Activated CD8-positive, alpha-beta memory T cell treated with anti-CD3 and anti-CD28 coated beads, Interleukin-2, amount 50 U/mL, for 24 hours (primary cell): ENCODE measurements around the gene ITGA1.
"Not testable (repeated sequence)": the region's sequence is repeated elsewhere in the genome, so short reads cannot be mapped to it uniquely, and the experiment has no call there.

Experiments
- DNase-seq: peaks from one replicate; pipeline ENCODE4 v3.0.0-alpha.2; 2020; ENCODE audit errors: extremely low read depth

Gene ITGA1

DNA sequence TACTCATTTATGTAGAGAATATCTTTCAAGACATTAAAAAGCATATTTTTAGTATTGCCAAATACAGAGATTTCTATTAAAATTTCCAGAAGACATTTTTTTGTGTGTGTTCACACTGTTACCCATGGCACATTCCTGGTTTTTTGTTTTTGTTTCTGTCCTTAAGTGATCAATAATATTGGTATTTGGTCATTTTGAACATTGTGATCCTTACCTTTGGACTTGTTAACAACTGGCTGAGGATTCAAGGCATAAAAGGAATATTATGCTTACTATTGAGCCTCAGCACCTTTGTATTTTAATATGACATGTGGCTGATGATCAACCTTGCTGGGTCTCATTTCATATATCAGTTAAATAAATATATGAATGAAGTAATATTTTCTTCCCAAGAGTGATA is 41.9 kb downstream of the ITGA1 start:
- DNase-seq: no peak

DNA sequence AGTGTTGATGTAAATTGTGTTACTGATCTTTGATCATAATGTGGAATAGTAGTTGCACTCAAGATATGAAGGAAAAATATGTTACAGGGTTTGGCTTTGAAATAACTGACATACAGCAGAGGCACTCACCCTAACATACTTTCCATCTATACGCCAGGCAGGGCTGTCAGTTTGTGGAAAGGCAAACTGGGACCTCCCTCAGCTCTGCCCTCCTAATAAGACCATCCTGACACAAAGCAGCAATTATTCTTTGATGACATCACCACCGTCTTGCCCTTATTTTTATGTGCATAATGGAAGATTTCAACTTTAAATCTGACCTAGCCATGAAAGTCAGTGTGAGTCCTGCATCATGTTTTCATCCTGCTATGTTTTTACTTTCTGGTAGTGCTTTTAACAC is 42.9 kb downstream of the ITGA1 start:
- DNase-seq: no peak

- no peak for DNase-seq
These were observed 44.2 kb downstream of the ITGA1 start for GRCh38 chr5:52831786-52832511.

GRCh38 chr5:52834320-52834719 is 46.6 kb downstream of the ITGA1 start:
- no peak for DNase-seq

DNA sequence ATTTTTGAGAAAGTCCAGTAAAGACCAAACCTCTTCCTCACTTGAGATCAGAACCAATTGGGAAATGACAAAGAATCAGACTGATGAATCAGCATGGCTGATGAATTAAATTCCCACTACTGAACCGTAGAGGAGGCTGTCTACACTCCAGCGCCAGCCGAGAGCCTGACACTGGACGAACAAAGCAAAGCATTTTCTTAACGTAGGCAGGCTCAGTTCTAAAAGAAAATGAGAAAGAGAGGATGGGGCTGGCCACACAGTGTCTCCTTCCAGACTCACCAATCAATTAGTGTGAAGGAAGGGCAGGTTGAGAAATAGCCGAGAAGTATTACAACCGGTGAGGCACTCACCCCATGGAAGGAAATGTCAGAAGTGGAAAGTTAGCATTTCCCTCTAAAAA is 49.4 kb downstream of the ITGA1 start:
- no peak for DNase-seq

DNA sequence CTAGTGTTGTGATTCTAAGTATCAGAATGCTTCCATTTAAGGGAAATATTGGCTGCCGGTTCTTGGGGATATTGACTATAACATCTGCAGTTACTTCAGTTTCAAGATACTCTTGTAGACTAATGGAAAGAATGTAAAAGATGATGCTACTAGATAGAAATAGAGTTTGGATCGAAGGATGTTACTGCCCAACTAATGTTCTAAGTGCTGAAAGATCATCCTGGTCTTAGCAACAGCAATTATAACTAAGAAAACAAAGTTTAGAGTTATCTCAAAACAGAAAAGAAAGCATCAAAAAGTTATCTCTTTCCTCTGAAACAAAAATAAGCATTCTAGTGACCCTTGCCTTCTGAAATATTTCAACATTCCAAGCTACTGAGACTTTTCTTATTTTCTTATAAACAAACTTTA is 49.9 kb downstream of the ITGA1 start:
- DNase-seq: no peak

DNA sequence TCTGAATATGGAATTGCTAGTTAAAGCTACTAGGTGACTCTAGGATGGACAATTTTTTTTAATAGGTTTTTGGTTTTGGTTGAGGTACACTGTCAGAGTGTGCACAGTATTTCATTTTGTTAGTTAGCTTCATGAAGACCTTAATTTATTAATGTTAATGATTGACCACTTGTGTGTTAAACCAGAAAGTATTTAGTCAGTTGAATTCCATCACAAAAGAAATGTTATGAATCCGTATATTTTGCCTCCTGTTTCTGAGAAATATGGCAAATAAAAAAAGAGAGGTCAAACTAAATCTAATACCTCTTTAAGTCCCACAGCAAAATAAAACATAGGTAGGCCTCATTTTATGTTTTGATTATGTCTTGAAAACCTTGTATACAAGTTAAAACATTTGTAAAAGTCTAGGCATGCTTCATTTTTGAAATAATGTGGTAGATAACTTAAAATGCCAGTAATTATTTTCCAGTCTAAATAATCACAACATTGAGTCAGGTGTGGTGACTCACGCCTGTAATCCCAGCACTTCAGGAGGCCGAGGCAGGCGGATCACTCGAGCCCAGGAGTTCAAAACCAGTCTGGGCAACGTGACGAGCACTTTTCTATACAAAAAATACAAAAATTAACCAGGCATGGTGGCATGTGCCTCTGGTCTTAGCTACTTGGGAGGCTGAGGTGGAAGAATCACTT is 50.8 kb downstream of the ITGA1 start:
- no peak for DNase-seq

DNA sequence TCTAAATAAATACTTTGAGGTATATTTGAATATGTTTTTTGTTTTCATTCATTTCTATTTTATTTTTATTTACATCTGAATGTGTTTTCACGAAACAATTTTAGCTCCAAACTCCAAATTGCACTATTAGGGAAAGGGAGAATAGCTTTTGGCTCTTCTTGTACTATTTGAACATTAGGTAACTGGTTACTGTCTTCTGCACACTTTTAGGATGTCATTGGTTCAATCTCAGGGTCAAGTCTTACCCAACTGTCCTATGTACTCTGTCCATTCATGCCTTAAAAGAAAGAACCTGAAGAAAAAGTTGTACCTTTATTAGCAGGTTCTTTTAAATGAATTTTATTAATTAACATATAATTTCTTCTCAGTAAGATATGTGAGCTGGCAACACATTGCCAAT is 51.6 kb downstream of the ITGA1 start:
- DNase-seq: no peak

- no peak for DNase-seq
These were observed 52.7 kb downstream of the ITGA1 start for GRCh38 chr5:52840277-52841050.

DNA sequence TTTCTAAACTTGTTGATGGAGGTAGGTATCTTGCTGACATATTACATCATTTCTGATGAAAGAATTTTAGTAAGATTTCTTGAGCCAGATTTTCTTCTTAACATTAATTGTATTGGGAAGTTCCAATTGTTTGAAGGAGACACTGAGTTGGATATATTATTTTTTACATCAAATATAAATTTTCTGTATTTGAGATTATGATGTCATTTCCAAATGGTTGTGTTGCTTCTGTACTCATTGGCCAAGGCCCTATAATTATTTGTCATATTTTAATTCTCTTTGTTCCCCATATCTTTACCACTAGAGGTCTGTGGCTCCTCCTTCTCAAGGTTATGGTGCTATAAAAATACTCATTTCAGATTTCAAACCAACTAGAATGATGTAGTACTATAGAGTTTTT is 53.4 kb downstream of the ITGA1 start:
- no peak for DNase-seq

- no peak for DNase-seq
These were observed 54.4 kb downstream of the ITGA1 start for GRCh38 chr5:52842111-52842510.

DNA sequence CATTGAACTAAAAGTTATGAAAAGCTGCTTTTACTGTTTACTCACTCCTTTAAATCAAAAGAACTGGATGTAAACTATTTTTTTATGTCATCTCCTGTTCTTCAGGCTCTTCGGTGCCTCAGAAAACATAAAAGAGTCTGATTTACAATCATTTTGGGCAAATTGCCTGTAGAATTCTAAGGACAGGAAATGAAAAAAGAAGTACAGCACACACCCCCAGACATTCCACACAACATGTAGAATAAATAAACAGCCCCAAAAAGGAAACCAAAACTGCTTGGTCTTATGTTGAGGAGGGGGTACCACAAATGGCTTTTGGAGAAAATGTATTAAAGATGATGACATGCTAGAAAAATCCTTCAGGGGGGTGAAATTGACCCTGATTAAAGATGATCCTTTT is 57.2 kb downstream of the ITGA1 start:
- DNase-seq: no peak

DNA sequence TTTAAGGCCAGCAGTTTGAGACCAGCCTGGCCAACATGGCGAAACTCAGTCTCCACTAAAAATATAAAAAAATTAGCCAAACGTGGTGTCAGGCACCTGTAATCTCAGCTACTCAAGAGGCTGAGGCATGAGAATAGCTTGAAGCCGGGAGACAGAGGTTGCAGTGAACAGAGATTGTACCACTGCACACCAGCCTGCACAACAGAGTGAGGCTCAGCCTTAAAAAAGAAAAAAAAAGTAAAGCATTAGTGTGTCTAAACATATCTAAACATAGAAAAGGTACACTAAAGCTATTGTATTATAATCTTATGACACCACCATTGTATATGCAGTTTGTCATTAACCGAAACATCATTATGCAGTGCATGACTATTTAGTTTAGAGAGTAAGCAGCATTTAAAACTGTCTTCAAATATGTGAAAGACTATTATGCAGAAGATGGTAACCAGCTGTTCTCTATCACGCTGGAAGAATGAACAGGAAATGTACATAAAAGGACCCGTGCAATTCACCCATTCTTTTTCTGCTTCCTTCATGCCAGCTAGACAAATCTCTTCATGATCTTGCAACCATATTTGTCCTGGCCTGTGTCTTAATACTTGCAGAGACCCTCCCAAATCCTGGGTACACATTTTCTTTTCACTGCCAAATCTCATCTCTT is 58.6 kb downstream of the ITGA1 start:
- no peak for DNase-seq

- DNase-seq: not testable (repeated sequence)
These were observed 61.0 kb downstream of the ITGA1 start for GRCh38 chr5:52848688-52849087.

DNA sequence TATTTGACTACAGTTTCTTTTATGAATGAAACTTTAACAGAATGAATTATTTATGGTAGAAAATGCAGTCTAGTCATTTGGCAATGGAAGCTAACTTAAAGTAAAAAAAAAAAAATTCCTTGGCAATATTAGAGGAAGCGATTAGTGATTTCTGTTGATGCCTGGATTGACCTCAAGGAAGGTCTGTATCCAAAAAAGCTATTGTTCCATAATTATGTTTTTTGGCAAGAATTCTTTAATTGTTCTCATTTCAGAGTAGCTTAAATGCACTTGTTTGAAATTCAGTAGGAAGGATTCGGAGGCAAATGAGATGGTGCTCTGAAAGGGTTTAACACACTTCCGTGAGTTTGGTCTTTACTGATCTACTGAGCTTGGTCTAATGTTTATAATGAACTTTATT is 61.8 kb downstream of the ITGA1 start:
- DNase-seq: no peak

GRCh38 chr5:52853650-52854049 is 65.9 kb downstream of the ITGA1 start:
- no peak for DNase-seq

DNA sequence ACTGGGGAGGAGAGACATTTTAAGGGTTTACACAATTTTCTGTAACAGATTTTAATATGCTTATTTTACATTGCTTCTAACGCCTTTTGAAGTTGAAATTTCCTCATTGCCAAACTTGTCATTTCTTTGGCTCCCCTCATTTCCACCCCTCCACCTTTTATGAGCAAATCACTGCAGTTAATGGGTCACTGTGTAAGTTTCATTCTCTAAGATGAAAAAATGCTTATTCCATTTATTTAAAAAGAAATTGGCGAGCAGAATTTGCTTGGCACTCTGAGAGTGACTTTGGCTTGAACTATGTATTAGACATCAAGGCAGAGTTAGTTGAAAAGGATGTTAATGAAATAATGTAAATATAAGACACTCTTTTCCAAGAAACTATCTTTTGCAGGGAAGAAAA is 66.6 kb downstream of the ITGA1 start:
- no peak for DNase-seq

DNA sequence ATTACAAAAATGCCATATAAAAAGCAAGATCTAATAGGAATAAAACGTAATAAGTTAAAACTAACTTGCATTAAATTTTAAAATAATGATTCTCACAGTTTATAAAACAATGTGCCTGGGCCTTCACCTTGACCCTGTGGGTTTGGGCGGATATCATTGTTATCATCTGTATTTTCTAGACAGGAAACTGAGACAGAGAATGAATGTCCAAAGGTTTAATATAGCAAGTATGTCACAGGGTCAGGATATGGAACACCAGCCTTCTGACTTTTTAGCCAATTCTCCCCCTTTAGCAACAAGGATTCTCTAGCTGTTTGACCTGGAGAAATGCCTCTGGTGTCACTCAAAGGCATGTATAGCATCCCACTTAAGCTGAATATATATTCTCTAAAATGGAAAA is 67.2 kb downstream of the ITGA1 start:
- no peak for DNase-seq

DNA sequence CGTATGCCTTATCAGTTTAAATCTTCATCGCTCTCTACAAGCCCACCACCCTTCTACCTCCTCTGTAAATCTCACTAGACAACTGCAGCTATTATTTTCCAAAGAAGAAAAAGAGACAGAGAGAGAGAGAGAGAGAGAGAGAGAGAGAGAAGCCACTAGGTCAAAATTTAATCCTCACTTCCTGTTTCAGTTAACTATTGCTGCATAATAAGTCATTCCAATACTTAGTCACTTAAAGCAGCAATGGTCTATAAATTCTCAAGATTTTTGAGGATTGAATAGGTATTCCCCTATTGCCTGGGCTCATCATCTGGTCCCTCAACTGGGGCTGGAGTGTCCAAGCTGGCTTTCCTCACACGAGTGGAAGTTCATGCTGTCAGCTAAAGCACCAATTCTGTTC is 68.8 kb downstream of the ITGA1 start:
- DNase-seq: no peak

GRCh38 chr5:52859628-52860027 is 71.9 kb downstream of the ITGA1 start:
- DNase-seq: no peak

DNA sequence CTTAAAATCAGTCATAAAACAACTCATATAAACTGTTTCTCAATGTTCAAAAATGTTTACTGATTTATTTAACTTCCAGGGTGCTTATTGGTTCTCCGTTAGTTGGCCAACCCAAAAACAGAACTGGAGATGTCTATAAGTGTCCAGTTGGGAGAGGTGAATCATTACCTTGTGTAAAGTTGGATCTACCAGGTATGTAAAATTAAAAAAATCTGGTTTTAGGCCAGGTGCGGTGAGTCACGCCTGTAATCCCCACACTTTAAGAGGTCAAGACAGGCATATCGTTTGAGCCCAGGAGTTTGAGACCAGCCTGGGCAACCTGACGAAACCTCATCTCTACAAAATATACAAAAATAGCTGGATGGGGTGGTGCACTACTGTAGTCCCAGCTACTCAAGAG is 73.7 kb downstream of the ITGA1 start:
- DNase-seq: no peak

DNA sequence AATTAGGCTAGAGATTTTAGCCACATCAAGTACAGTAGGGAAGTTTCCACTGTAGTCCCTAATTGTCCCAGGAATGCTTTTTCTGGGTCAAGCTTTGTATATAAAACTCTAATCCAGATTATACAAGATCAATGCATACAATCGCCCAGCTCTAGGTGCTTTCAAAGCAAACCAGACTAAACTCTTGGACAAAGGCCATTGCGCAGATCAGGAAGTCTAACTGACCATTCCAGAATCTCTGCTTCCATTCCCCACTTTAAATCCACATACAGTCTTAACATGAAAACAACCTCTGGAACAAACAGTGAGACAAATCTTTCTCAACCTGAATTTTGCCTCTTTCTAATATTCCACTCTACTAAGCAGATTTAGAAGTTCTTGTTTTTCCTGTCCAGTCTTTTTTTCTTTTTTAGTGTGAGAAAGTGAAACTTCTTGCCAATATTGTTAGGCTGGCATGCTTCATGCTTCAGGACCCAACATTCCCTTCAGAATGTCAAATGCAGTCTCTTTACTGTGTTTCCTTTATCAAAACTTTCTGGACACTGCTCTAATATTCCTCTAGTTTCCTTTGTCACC is 76.1 kb downstream of the ITGA1 start:
- DNase-seq: no peak
